HL-60/S4 (cell line): Measurements from ENCODE around the gene DNAJC3.
"Not testable (repeated sequence)": the region's sequence is repeated elsewhere in the genome, so short reads cannot be mapped to it uniquely, and the experiment has no call there.

Experiments
- in situ Hi-C: fragments of 300-500 bp; cut with MboI; formaldehyde crosslinking; loops from 2 replicates; pipeline ENCODE4 v1.14.3; 2022; ENCODE audit warnings: low sequenced_read_pairs

Gene DNAJC3

DNA sequence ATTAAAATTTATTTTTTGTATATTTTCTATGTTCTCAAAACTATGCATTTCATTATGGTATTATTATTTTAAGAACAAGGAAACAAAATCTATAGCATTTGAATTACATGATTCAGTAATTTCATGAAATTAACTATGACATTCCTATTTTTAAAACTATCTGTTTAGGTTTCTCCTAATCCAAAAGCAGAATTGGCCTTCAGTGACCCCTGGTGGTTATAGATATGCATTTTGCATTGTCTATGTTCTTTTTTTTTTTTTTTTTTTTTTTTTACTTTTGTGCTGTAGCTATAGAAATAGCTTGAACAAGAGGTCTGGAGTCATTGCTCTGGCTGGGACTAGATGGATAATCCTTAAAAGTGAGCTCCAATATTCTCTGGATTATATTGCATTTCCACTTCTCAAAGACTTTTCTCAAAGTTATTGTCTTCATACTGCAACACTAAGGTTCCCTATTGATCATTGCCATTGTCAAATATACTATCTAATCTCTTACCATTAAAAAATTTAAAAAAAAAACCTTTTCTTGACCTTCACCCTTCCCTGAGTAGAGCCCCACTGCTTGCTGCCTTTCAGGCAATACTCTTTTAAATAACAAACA, 15.9 kb upstream of the DNAJC3 start:
- in situ Hi-C loops: loop anchor here (10.0 kb wide), 1 partner anchor 126 kb away; no protein-coding TSS in a partner anchor

- in situ Hi-C loops: loop anchor here (10.0 kb wide), 1 partner anchor 132 kb away; no protein-coding TSS in a partner anchor
Measured at GRCh38 chr13:95667235-95667634, 9.7 kb upstream of the DNAJC3 start.

DNA sequence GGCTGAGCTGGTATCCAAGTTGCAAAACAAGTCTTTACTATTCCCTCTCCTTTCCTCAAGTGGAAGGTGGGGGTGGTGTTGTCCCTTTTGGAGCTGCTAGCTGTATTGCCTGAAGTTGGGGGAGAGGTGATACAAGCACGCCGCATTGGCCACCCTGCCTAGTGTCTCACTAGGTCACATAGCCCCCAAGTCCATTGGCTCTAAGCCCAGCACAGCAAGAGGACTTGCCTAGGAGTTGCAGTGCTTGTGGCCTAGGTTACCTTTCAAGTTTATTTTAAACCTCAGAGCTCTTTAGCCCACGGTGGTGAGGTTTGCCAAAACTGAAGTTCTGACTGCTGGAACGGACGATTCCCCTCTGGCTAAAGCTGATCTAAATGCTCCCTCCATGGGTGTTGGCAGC, 5.3 kb upstream of the DNAJC3 start:
- in situ Hi-C loops: no loop called here

GRCh38 chr13:95676105-95676761, 706 bp upstream of the DNAJC3 start:
- in situ Hi-C loops: no loop called here

- in situ Hi-C loops: no loop called here
Measured at GRCh38 chr13:95677564-95678266, 776 bp downstream of the DNAJC3 start.

- in situ Hi-C loops: no loop called here
Measured at GRCh38 chr13:95678967-95679366, 2.0 kb downstream of the DNAJC3 start.

GRCh38 chr13:95679722-95680121, 2.8 kb downstream of the DNAJC3 start:
- in situ Hi-C loops: no loop called here

GRCh38 chr13:95684418-95684817, 7.5 kb downstream of the DNAJC3 start:
- in situ Hi-C loops: no loop called here

DNA sequence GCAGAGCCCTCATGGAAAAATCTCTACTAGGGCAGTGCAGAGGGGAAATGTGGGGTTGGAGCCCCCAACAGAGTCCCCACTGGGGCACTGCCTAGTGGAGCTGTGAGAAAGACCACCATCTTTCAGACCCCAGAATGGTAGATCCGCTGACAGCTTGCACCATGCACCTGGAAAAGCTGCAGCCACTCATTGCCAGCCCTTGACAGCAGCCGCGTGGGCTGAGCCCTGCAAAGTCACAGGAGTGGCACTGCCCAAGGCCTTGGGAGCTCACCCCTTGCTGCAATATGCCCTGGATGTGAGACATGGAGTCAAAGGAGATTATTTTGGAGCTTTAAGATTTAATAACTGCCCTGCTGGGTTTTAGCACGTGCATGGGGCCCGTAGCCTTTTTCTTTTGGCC, 8.0 kb downstream of the DNAJC3 start:
- in situ Hi-C loops: not testable (repeated sequence)

GRCh38 chr13:95689582-95689926, 12.6 kb downstream of the DNAJC3 start:
- in situ Hi-C loops: no loop called here

DNA sequence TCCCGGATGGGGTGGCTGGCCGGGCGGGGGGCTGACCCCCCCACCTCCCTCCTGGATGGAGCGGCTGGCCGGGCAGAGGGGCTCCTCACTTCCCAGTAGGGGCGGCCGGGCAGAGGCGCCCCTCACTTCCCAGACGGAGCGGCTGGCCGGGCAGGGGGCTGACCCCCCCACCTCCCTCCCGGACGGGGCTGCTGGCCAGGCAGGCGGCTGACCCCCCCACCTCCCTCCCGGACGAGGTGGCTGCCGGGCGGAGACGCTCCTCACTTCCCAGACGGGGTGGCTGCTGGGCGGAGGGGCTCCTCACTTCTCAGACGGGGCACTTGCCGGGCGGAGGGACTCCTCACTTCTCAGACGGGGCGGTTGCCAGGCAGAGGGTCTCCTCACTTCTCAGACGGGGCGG, 14.0 kb downstream of the DNAJC3 start:
- in situ Hi-C loops: not testable (repeated sequence)

DNA sequence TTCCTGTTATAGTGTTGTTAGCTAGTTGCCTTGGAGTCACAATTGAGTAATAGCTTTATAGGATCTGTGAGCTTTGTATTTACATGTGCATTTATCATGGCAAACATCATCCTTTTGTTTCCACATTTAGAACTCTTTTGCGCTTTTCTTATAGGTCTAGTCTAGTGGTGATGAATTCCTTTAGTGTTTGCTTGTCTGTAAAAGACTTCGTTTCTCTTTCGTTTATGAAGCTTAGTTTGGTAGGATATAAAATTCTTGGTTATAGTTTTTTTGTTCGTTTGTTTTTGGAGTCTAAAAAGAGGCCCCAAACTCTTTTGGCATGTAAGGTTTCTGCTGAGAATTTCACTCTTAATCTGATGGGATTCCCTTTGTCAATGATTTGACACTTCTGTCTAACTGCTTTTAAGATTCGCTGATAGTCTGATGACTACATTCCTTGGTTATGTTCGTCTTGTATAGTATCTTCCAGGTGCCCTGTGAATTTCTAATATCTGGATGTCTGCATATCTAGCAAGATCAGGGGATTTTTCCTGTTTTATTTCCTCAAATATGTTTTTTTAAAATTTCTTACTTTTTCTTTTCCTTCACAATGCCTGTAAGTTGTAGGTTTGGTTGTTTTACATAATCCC, 20.2 kb downstream of the DNAJC3 start:
- in situ Hi-C loops: no loop called here

DNA sequence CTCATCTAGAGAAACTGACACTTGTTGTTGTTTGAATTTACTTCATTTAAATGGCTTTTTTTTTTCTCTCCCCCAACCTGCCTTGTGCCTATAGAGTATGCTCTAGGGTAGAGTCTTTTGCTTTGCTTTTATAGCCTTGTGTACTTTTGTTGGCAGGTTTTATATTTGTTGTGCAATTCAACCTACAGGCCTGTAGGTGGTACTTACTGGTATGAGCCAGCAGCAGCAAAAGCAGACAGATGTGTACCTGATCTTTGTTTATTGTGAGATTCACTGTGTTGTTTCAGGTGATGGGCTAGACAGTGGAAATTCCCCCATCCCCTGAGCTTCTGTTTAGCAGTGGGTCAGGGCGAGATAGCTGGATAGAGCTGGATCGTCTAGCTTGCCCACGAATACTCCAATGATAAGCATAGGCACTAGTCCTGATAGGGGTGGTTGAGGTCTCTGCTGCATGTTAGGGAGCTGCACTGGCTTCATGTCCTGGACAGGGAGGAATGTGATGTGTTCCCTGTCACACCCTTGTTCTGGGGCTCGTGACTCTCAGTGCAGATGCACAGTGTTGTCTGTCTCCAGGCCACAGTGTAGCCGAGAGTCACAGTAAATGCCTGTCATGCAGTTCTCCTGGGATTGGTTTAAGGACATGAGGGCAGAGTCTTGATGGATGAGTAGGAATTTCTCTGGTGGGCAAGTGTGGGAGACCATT, 21.3 kb downstream of the DNAJC3 start:
- in situ Hi-C loops: no loop called here

- in situ Hi-C loops: no loop called here
Measured at GRCh38 chr13:95703576-95703975, 26.6 kb downstream of the DNAJC3 start.

- in situ Hi-C loops: no loop called here
Measured at GRCh38 chr13:95704510-95704909, 27.6 kb downstream of the DNAJC3 start.

GRCh38 chr13:95706356-95706755, 29.4 kb downstream of the DNAJC3 start:
- in situ Hi-C loops: no loop called here

GRCh38 chr13:95707035-95707434, 30.1 kb downstream of the DNAJC3 start:
- in situ Hi-C loops: no loop called here

GRCh38 chr13:95707442-95708390, 30.8 kb downstream of the DNAJC3 start:
- in situ Hi-C loops: no loop called here

DNA sequence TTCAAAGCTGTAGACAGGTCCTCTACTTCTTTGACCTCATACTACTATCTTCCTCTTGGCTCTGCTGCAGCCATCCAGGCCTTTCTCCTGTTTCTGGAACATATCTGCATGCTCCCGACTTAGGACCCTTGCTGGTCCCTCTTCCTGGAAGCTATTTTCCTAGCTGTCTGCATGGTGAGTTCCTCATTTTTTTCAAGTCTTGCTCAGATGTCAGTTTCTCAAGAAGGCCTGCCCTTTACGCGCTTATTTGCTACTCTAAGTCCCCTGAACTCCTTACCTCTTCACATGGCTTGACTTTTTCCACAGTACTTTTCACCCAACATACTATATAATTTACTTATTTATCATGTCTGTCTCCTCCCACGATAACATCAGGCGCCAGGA, 31.4 kb downstream of the DNAJC3 start:
- in situ Hi-C loops: no loop called here
